Measurements from ENCODE around the gene ABCA8. TPM values are rescaled to one million over a fixed set of nuclear protein-coding genes. Genes with fewer than 3 reads are reported as not detected.

The ABCA8 gene
- total and polyA plus RNA-seq, 10 of the 15 experiments (the other 5 are each of a cell fraction or from before 2014, with no cell fraction given): 0.05 to 0.15 TPM; not detected in 8

DNA sequence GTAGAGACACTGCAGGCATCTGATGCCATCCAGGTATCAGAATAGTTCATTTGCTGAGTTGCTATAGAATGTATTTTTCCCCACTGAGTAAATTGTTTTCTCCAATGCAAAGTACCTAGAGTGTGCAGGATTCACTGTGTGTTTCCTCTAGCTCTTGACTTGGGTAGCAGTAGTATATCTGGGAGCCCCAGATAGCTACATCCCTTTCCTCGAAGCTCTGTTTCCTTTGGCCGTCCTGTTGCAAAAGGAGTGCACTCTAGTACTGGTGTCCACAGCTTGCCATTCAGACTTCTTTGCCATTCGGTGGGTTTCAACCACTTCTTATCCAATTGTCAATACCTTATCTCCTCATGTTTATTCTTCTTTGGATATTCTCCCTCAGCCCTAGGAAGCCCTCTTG lies 12.8 kb downstream of the ABCA8 start (continued):
- TF ChIP-seq, protein P1, sequence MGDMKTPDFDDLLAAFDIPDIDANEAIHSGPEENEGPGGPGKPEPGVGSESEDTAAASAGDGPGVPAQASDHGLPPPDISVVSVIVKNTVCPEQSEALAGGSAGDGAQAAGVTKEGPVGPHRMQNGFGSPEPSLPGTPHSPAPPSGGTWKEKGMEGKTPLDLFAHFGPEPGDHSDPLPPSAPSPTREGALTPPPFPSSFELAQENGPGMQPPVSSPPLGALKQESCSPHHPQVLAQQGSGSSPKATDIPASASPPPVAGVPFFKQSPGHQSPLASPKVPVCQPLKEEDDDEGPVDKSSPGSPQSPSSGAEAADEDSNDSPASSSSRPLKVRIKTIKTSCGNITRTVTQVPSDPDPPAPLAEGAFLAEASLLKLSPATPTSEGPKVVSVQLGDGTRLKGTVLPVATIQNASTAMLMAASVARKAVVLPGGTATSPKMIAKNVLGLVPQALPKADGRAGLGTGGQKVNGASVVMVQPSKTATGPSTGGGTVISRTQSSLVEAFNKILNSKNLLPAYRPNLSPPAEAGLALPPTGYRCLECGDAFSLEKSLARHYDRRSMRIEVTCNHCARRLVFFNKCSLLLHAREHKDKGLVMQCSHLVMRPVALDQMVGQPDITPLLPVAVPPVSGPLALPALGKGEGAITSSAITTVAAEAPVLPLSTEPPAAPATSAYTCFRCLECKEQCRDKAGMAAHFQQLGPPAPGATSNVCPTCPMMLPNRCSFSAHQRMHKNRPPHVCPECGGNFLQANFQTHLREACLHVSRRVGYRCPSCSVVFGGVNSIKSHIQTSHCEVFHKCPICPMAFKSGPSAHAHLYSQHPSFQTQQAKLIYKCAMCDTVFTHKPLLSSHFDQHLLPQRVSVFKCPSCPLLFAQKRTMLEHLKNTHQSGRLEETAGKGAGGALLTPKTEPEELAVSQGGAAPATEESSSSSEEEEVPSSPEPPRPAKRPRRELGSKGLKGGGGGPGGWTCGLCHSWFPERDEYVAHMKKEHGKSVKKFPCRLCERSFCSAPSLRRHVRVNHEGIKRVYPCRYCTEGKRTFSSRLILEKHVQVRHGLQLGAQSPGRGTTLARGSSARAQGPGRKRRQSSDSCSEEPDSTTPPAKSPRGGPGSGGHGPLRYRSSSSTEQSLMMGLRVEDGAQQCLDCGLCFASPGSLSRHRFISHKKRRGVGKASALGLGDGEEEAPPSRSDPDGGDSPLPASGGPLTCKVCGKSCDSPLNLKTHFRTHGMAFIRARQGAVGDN (IDR thresholded peaks at IDR 0.05): no peak
- TF ChIP-seq POLR2AphosphoS5 (IDR thresholded peaks at IDR 0.05; ENCODE audit: low read length): no peak

DNA sequence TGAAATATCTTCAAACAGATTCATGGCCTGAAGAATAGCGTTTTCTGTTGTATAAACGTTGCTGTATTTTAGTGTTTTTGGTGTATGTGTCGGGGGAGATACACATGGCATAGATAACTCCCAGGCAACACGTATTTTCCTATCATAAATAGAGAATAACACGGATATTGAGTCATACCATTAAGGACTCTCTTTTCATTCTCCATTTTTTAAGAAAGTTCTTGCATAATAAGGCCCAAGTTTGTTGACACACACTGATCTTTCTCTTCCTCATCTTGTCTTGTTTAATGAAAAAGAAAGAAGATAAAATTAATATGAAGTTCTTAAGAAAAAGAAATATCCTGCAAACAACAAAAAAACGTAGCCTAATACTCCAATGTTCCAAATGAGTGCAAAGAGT lies 13.4 kb downstream of the ABCA8 start:
- Histone ChIP-seq H2AFZ (ENCODE audit: control insufficient read depth, low read depth, low read length) (no peak overlapping the region), H3K4me2 (ENCODE audit: control insufficient read depth, insufficient read depth) (no peak overlapping the region), H3K9ac (ENCODE audit: control insufficient read depth, insufficient read depth, low read length) (no peak overlapping the region), H3K9me3 (replicated peaks; ENCODE audit: control insufficient read depth, insufficient read depth, low read length) (no peaks in the 10 kb centered on the region), H3K4me1 (ENCODE audit: control insufficient read depth, insufficient read depth, low read length) (no peaks in the 10 kb centered on the region), H3K4me3 (no peak overlapping the region), H3K27ac (ENCODE audit: control insufficient read depth, insufficient read depth) (no peak overlapping the region), H3K79me2 (ENCODE audit: control insufficient read depth, insufficient read depth, low read length) (no peaks in the 10 kb centered on the region), H4K20me1 (ENCODE audit: control insufficient read depth, insufficient read depth) (no peaks in the 10 kb centered on the region), H3K27me3 (replicated peaks in 1 of 2; ENCODE audit: control insufficient read depth in 2 of 2, insufficient read depth in 2 of 2, low read length in 1 of 2) (no peaks in the 10 kb centered on the region), H3K36me3 (ENCODE audit: control insufficient read depth in 2 of 2, insufficient read depth in 2 of 2, low read length in 1 of 2) (no peaks in the 10 kb centered on the region)
- intact Hi-C loops (cut with micrococcal nuclease; ENCODE audit: unreplicated experiment): no loop called here
- DNase-seq (ENCODE audit: low read depth, low spot score) (no peak), ATAC-seq (no peak), FAIRE-seq (no peak)
- ChIA-PET RAD21 (ENCODE audit: unreplicated experiment) (no interaction called here), CTCF (interaction anchor here (1.0 kb wide), 1 partner anchor 306 kb away, joined by 3 read pairs; no protein-coding TSS in a partner anchor), SMC1A (ENCODE audit: uncharacterized antibody, unreplicated experiment) (no interaction called here), POLR2A (no interaction called here)
- no TSS peak for BruUV-seq (replicated peaks)
- in situ Hi-C loops (cut with MboI): no loop called here
- 14% methylated on average over 6 of the region's 6 CpGs for WGBS (ENCODE audit: insufficient coverage, insufficient replicate concordance, low lambda C conversion rate, missing lambda C conversion rate)
- TF ChIP-seq TAF1 (IDR thresholded peaks at IDR 0.05; ENCODE audit: borderline replicate concordance, low read depth, low read length) (no peak), ATF7 (IDR thresholded peaks at IDR 0.05; ENCODE audit: low read depth) (no peak), SRF (IDR thresholded peaks at IDR 0.05; ENCODE audit: low read depth in 2 of 2, low read length in 2 of 2) (no peak), FOS (IDR thresholded peaks at IDR 0.05; ENCODE audit: borderline replicate concordance, extremely low read depth, insufficient read length) (no peak), MXI1 (IDR thresholded peaks at IDR 0.05; ENCODE audit: low read depth, low read length) (no peak), RUNX3 (IDR thresholded peaks at IDR 0.05; ENCODE audit: low read length) (no peak), HDAC2 (IDR thresholded peaks at IDR 0.05) (no peak), CHD1 (IDR thresholded peaks at IDR 0.05; ENCODE audit: low read depth, low read length) (no peak), YY1 (IDR thresholded peaks at IDR 0.05; ENCODE audit: low read depth, low read length) (no peak), SUPT20H (IDR thresholded peaks at IDR 0.05; ENCODE audit: borderline replicate concordance, control insufficient read depth, low read depth, low read length) (no peak), CBFB (IDR thresholded peaks at IDR 0.05; ENCODE audit: low read depth) (no peak)
- TF ChIP-seq, protein P2, sequence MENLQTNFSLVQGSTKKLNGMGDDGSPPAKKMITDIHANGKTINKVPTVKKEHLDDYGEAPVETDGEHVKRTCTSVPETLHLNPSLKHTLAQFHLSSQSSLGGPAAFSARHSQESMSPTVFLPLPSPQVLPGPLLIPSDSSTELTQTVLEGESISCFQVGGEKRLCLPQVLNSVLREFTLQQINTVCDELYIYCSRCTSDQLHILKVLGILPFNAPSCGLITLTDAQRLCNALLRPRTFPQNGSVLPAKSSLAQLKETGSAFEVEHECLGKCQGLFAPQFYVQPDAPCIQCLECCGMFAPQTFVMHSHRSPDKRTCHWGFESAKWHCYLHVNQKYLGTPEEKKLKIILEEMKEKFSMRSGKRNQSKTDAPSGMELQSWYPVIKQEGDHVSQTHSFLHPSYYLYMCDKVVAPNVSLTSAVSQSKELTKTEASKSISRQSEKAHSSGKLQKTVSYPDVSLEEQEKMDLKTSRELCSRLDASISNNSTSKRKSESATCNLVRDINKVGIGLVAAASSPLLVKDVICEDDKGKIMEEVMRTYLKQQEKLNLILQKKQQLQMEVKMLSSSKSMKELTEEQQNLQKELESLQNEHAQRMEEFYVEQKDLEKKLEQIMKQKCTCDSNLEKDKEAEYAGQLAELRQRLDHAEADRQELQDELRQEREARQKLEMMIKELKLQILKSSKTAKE (IDR thresholded peaks at IDR 0.05; ENCODE audit: low read depth, poor library complexity, severe bottlenecking): no peak
- TF ChIP-seq, protein P3, sequence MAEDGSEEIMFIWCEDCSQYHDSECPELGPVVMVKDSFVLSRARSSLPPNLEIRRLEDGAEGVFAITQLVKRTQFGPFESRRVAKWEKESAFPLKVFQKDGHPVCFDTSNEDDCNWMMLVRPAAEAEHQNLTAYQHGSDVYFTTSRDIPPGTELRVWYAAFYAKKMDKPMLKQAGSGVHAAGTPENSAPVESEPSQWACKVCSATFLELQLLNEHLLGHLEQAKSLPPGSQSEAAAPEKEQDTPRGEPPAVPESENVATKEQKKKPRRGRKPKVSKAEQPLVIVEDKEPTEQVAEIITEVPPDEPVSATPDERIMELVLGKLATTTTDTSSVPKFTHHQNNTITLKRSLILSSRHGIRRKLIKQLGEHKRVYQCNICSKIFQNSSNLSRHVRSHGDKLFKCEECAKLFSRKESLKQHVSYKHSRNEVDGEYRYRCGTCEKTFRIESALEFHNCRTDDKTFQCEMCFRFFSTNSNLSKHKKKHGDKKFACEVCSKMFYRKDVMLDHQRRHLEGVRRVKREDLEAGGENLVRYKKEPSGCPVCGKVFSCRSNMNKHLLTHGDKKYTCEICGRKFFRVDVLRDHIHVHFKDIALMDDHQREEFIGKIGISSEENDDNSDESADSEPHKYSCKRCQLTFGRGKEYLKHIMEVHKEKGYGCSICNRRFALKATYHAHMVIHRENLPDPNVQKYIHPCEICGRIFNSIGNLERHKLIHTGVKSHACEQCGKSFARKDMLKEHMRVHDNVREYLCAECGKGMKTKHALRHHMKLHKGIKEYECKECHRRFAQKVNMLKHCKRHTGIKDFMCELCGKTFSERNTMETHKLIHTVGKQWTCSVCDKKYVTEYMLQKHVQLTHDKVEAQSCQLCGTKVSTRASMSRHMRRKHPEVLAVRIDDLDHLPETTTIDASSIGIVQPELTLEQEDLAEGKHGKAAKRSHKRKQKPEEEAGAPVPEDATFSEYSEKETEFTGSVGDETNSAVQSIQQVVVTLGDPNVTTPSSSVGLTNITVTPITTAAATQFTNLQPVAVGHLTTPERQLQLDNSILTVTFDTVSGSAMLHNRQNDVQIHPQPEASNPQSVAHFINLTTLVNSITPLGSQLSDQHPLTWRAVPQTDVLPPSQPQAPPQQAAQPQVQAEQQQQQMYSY (CRISPR knock-in tag; IDR thresholded peaks at IDR 0.05): no peak

Measured in GM12878 (cell line).